Measurements from ENCODE around the gene TDRD10. TPM values are rescaled to one million over a fixed set of nuclear protein-coding genes. Genes with fewer than 3 reads are reported as not detected.

TDRD10 gene
- total RNA-seq, 1 donor from 2014 or later = 0.31 TPM

DNA sequence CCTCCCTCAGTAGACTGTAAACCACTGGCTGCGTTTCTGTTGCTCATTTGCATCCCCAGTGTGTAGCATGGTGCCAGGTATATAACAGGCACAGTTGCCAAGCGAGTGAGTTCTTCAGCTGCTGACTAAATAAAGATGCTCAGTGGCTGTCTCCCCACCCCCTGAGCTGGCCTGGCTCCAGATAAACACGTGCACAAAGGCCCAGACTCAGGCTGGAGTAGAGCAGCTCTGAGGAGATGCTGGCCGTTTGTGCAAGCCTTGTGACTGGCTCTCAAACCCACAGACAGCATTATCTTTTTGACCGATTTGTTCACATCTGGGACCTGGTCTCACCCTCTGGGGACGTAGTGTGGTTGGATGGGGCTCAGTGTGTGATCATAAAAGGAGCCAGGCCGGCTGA lies 72.7 kb downstream of the TDRD10 start:
- Mint-ChIP-seq H3K9me3 (no peaks in the 10 kb centered on the region), H3K4me3 (no peak overlapping the region), H3K27me3 (ENCODE audit: low read depth) (peaks cover 19% of the 10 kb centered on the region), H3K36me3 (peaks cover 7% of the 10 kb centered on the region), H3K27ac (no peak overlapping the region), H3K4me1 (peaks cover 16% of the 10 kb centered on the region)
- TF ChIP-seq, protein P1, sequence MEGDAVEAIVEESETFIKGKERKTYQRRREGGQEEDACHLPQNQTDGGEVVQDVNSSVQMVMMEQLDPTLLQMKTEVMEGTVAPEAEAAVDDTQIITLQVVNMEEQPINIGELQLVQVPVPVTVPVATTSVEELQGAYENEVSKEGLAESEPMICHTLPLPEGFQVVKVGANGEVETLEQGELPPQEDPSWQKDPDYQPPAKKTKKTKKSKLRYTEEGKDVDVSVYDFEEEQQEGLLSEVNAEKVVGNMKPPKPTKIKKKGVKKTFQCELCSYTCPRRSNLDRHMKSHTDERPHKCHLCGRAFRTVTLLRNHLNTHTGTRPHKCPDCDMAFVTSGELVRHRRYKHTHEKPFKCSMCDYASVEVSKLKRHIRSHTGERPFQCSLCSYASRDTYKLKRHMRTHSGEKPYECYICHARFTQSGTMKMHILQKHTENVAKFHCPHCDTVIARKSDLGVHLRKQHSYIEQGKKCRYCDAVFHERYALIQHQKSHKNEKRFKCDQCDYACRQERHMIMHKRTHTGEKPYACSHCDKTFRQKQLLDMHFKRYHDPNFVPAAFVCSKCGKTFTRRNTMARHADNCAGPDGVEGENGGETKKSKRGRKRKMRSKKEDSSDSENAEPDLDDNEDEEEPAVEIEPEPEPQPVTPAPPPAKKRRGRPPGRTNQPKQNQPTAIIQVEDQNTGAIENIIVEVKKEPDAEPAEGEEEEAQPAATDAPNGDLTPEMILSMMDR (IDR thresholded peaks at IDR 0.05; ENCODE audit: unreplicated experiment) = no peak
- DNase-seq (ENCODE audit: low spot score in 2 of 2, unreplicated experiment in 2 of 2) = peak in 1 of 2 experiments; percentile 58

DNA sequence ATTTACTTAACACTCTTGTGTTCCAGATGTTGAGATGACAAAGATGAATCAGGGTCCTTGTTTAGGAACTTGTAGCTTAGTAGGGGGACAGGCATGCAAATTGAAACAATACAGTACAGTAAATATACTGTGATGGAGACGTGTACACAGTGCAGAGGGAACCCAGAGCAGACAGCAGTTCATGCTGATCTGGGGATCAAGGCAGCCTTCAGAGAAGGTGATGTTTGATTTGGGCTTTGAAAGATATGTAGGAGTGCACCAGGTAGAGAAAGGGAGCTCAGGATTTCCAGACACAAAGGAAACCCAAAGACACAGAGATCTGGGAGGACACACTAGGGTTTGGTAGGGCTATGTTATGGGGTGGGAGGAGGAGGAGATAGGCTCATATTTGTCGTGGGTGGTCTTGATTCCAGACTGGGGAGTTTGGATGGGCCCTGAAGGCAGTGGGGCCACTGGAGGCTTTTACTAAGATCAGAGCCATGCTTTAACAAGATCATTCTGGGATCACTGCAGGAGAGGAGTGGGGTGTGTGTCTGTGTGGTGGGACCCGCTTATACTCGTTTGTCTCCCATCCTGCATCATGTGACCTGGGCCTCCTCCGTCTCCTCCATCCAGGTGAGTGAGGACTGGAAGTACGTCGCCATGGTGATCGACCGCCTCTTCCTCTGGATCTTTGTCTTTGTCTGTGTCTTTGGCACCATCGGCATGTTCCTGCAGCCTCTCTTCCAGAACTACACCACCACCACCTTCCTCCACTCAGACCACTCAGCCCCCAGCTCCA lies 73.3 kb downstream of the TDRD10 start:
- Mint-ChIP-seq H3K36me3 (peaks cover 7% of the 10 kb centered on the region), H3K4me3 (no peak overlapping the region), H3K9me3 (no peaks in the 10 kb centered on the region), H3K27me3 (ENCODE audit: low read depth) (peaks cover 14% of the 10 kb centered on the region), H3K27ac (no peak overlapping the region), H3K4me1 (peaks cover 16% of the 10 kb centered on the region)
- TF ChIP-seq, protein P1 (IDR thresholded peaks at IDR 0.05; ENCODE audit: unreplicated experiment) = no peak
- DNase-seq (ENCODE audit: low spot score in 2 of 2, unreplicated experiment in 2 of 2) = no peak

DNA sequence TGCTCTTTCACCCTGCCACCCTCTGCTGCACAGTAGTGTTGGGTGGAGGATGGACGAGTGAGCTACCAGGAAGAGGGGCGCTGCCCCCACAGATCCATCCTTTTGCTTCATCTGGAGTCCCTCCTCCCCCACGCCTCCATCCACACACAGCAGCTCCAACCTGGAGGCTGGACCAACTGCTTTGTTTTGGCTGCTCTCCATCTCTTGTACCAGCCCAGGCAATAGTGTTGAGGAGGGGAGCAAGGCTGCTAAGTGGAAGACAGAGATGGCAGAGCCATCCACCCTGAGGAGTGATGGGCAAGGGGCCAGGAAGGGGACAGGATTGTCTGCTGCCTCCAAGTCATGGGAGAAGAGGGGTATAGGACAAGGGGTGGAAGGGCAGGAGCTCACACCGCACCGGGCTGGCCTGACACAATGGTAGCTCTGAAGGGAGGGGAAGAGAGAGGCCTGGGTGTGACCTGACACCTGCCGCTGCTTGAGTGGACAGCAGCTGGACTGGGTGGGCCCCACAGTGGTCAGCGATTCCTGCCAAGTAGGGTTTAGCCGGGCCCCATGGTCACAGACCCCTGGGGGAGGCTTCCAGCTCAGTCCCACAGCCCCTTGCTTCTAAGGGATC lies 74.0 kb downstream of the TDRD10 start:
- peaks cover 7% of the 10 kb centered on the region for H3K27me3 Mint-ChIP-seq (ENCODE audit: low read depth)
- no peaks in the 10 kb centered on the region for H3K9me3 Mint-ChIP-seq
- H3K4me3 Mint-ChIP-seq = no peak overlapping the region
- no peak overlapping the region for H3K27ac Mint-ChIP-seq
- H3K36me3 Mint-ChIP-seq = peaks cover 10% of the 10 kb centered on the region
- peaks cover 16% of the 10 kb centered on the region for H3K4me1 Mint-ChIP-seq
- no peak for DNase-seq (ENCODE audit: low spot score in 2 of 2, unreplicated experiment in 2 of 2)
- TF ChIP-seq, protein P1 (IDR thresholded peaks at IDR 0.05; ENCODE audit: unreplicated experiment) = no peak

DNA sequence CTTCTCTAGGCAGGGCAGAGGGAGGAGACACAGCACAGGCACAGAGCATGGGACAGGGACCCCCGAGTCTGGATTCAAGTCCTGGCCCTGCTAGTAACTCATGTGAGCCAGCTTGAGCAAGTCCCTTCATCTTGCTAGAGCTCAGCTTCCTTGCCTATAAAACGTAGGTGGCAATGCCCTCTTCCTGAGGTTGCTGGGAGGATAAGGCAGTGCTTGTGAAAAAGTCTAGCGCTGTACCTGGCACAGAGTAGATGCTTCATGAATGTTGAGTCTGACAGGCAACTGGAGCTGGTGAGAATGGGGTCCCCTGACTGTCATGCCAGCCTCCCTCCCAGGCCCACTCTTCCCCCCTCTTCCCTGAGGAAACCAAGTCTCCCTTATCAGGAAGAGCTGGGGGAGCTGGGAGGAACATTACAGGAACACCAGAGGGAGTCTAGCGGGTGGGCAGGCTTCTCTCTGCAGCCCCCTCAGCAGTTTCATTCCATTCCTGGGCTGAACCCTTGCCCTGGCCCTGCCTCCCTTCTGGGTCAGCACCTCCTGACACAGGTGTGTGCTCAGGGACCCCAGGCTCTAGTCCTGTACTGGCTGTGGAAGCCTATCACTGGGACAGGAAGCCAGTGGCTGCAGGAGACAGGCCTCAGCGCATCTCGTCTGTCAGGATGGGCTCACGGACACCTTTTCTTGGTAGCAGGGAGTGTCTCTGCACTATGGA lies 75.5 kb downstream of the TDRD10 start:
- Mint-ChIP-seq H3K4me1 (peaks cover 16% of the 10 kb centered on the region), H3K9me3 (no peaks in the 10 kb centered on the region), H3K27ac (peak overlapping the region; percentile 32), H3K36me3 (peaks cover 14% of the 10 kb centered on the region), H3K27me3 (ENCODE audit: low read depth) (peaks cover 1% of the 10 kb centered on the region), H3K4me3 (no peak overlapping the region)
- TF ChIP-seq, protein P1 (IDR thresholded peaks at IDR 0.05; ENCODE audit: unreplicated experiment) = no peak
- DNase-seq (ENCODE audit: low spot score in 2 of 2, unreplicated experiment in 2 of 2) = no peak

GRCh38 chr1:154578058-154578418 lies 76.0 kb downstream of the TDRD10 start:
- H3K9me3 Mint-ChIP-seq = no peaks in the 10 kb centered on the region
- DNase-seq (ENCODE audit: low spot score in 2 of 2, unreplicated experiment in 2 of 2) = no peak
- TF ChIP-seq, protein P1 (IDR thresholded peaks at IDR 0.05; ENCODE audit: unreplicated experiment) = no peak
- peak overlapping the region; percentile 32 for H3K27ac Mint-ChIP-seq
- peaks cover 1% of the 10 kb centered on the region for H3K27me3 Mint-ChIP-seq (ENCODE audit: low read depth)
- H3K4me3 Mint-ChIP-seq = no peak overlapping the region
- peaks cover 16% of the 10 kb centered on the region for H3K4me1 Mint-ChIP-seq
- H3K36me3 Mint-ChIP-seq = peaks cover 14% of the 10 kb centered on the region
